KMS-11 (cell line): ENCODE results near the gene WDR86.

Experiments used
- H2AFZ ChIP-seq: fragments of 200-600 bp; sonication (generic); 2 replicates; pipeline ENCODE4 v1.6.1; 2016; ENCODE audit warnings: antibody characterized with exemption, mixed run types, low read depth
- H3K27ac ChIP-seq: fragments of 200-600 bp; sonication (generic); 2 replicates; pipeline ENCODE4 v1.6.1; 2016; ENCODE audit warnings: mild to moderate bottlenecking, mixed run types
- H3K27me3 ChIP-seq: fragments of 200-600 bp; sonication (generic); 2 replicates; pipeline ENCODE4 v1.6.1; 2017; ENCODE audit warnings: mild to moderate bottlenecking, low read depth, mixed run types, moderate library complexity; ENCODE audit not compliant: insufficient read depth
- H3K36me3 ChIP-seq: fragments of 200-600 bp; sonication (generic); 2 replicates; pipeline ENCODE4 v1.6.1; 2017; ENCODE audit warnings: mild to moderate bottlenecking, mixed run types; ENCODE audit not compliant: insufficient read depth
- H3K4me1 ChIP-seq: fragments of 200-600 bp; sonication (generic); 2 replicates; pipeline ENCODE4 v1.6.1; 2016; ENCODE audit warnings: mild to moderate bottlenecking, low read depth, mixed run types; ENCODE audit not compliant: poor library complexity, severe bottlenecking
- H3K4me2 ChIP-seq: fragments of 200-600 bp; sonication (generic); 2 replicates; pipeline ENCODE4 v1.7.0; 2016; ENCODE audit warnings: mild to moderate bottlenecking, mixed run types
- H3K4me3 ChIP-seq: fragments of 200-600 bp; sonication (generic); IDR thresholded peaks from 2 replicates; pipeline ENCODE4 v1.6.1; 2017; ENCODE audit warnings: low read depth, low read length, mixed read lengths; ENCODE audit not compliant: insufficient read depth
- H3K79me2 ChIP-seq: fragments of 200-600 bp; sonication (generic); 2 replicates; pipeline ENCODE4 v1.6.1; 2016; ENCODE audit warnings: low read depth, mixed run types; ENCODE audit not compliant: insufficient read depth
- H3K9ac ChIP-seq: fragments of 200-600 bp; sonication (generic); 2 replicates; pipeline ENCODE4 v1.6.1; 2016; ENCODE audit warnings: mild to moderate bottlenecking, mixed run types
- H4K20me1 ChIP-seq: fragments of 200-600 bp; sonication (generic); 2 replicates; pipeline ENCODE4 v1.6.1; 2016; ENCODE audit warnings: mild to moderate bottlenecking, mixed run types; ENCODE audit not compliant: insufficient read depth
- CTCF ChIP-seq: fragments of 200-600 bp; sonication (generic); conservative IDR thresholded peaks from 2 replicates; pipeline ENCODE4 v1.6.1; 2017; ENCODE audit warnings: low read depth, mild to moderate bottlenecking, antibody characterized with exemption, low read length, moderate library complexity, mixed read lengths

Gene WDR86

GRCh38 chr7:151378496-151379192 is 31.2 kb downstream of the WDR86 start:
- no peaks in the 10 kb centered on the region for H4K20me1 ChIP-seq
- no peak overlapping the region for H3K27ac ChIP-seq
- no peak overlapping the region for H3K4me2 ChIP-seq
- H3K79me2 ChIP-seq: no peaks in the 10 kb centered on the region
- no peak overlapping the region for H3K4me3 ChIP-seq
- no peaks in the 10 kb centered on the region; the same call in 1 of the 2 replicates for H3K27me3 ChIP-seq
- H3K9ac ChIP-seq: no peak overlapping the region
- no peaks in the 10 kb centered on the region for H3K36me3 ChIP-seq
- no peak for TF ChIP-seq CTCF
- no peaks in the 10 kb centered on the region for H3K4me1 ChIP-seq
- no peak overlapping the region for H2AFZ ChIP-seq

GRCh38 chr7:151378011-151378410 is 31.8 kb downstream of the WDR86 start:
- Histone ChIP-seq H4K20me1 (no peaks in the 10 kb centered on the region), H3K4me3 (no peak overlapping the region), H3K27ac (no peak overlapping the region), H3K4me1 (no peaks in the 10 kb centered on the region), H3K36me3 (no peaks in the 10 kb centered on the region), H3K9ac (no peak overlapping the region), H3K79me2 (no peaks in the 10 kb centered on the region), H3K4me2 (no peak overlapping the region), H3K27me3 (no peaks in the 10 kb centered on the region; the same call in 1 of the 2 replicates), H2AFZ (no peak overlapping the region)
- TF ChIP-seq CTCF: no peak

- Histone ChIP-seq H2AFZ (no peak overlapping the region), H3K79me2 (no peaks in the 10 kb centered on the region), H3K4me1 (no peaks in the 10 kb centered on the region), H3K27ac (no peak overlapping the region), H3K27me3 (no peaks in the 10 kb centered on the region; the same call in 1 of the 2 replicates), H3K4me3 (no peak overlapping the region), H4K20me1 (no peaks in the 10 kb centered on the region), H3K9ac (no peak overlapping the region), H3K36me3 (no peaks in the 10 kb centered on the region), H3K4me2 (no peak overlapping the region)
- no peak for TF ChIP-seq CTCF
Measured at GRCh38 chr7:151377406-151377805, 32.4 kb downstream of the WDR86 start.

- no peak overlapping the region for H3K9ac ChIP-seq
- no peak overlapping the region for H2AFZ ChIP-seq
- no peak overlapping the region for H3K27ac ChIP-seq
- no peaks in the 10 kb centered on the region for H3K79me2 ChIP-seq
- no peak for TF ChIP-seq CTCF
- no peak overlapping the region for H3K4me3 ChIP-seq
- H3K4me2 ChIP-seq: no peak overlapping the region
- H3K36me3 ChIP-seq: no peaks in the 10 kb centered on the region
- H3K27me3 ChIP-seq: no peaks in the 10 kb centered on the region
- no peaks in the 10 kb centered on the region for H3K4me1 ChIP-seq
- H4K20me1 ChIP-seq: no peaks in the 10 kb centered on the region
Measured at GRCh38 chr7:151376218-151376902, 33.5 kb downstream of the WDR86 start.
